KMS-11 (cell line): Measurements from ENCODE around the gene MACROD2.

ENCODE experiments used
- H2AFZ ChIP-seq: fragments of 200-600 bp; sonication (generic); 2 replicates; pipeline ENCODE4 v1.6.1; 2016; ENCODE audit warnings: antibody characterized with exemption, mixed run types, low read depth
- H3K27ac ChIP-seq: fragments of 200-600 bp; sonication (generic); 2 replicates; pipeline ENCODE4 v1.6.1; 2016; ENCODE audit warnings: mild to moderate bottlenecking, mixed run types
- H3K27me3 ChIP-seq: fragments of 200-600 bp; sonication (generic); 2 replicates; pipeline ENCODE4 v1.6.1; 2017; ENCODE audit warnings: mild to moderate bottlenecking, low read depth, mixed run types, moderate library complexity; ENCODE audit not compliant: insufficient read depth
- H3K36me3 ChIP-seq: fragments of 200-600 bp; sonication (generic); 2 replicates; pipeline ENCODE4 v1.6.1; 2017; ENCODE audit warnings: mild to moderate bottlenecking, mixed run types; ENCODE audit not compliant: insufficient read depth
- H3K4me1 ChIP-seq: fragments of 200-600 bp; sonication (generic); 2 replicates; pipeline ENCODE4 v1.6.1; 2016; ENCODE audit warnings: mild to moderate bottlenecking, low read depth, mixed run types; ENCODE audit not compliant: poor library complexity, severe bottlenecking
- H3K4me2 ChIP-seq: fragments of 200-600 bp; sonication (generic); 2 replicates; pipeline ENCODE4 v1.7.0; 2016; ENCODE audit warnings: mild to moderate bottlenecking, mixed run types
- H3K4me3 ChIP-seq: fragments of 200-600 bp; sonication (generic); IDR thresholded peaks from 2 replicates; pipeline ENCODE4 v1.6.1; 2017; ENCODE audit warnings: low read depth, low read length, mixed read lengths; ENCODE audit not compliant: insufficient read depth
- H3K79me2 ChIP-seq: fragments of 200-600 bp; sonication (generic); 2 replicates; pipeline ENCODE4 v1.6.1; 2016; ENCODE audit warnings: low read depth, mixed run types; ENCODE audit not compliant: insufficient read depth
- H3K9ac ChIP-seq: fragments of 200-600 bp; sonication (generic); 2 replicates; pipeline ENCODE4 v1.6.1; 2016; ENCODE audit warnings: mild to moderate bottlenecking, mixed run types
- H4K20me1 ChIP-seq: fragments of 200-600 bp; sonication (generic); 2 replicates; pipeline ENCODE4 v1.6.1; 2016; ENCODE audit warnings: mild to moderate bottlenecking, mixed run types; ENCODE audit not compliant: insufficient read depth
- TF ChIP-seq, protein P1 (sequence below): fragments of 200-600 bp; sonication (generic); conservative IDR thresholded peaks from 2 replicates; pipeline ENCODE4 v1.6.1; 2017; ENCODE audit warnings: low read depth, mild to moderate bottlenecking, antibody characterized with exemption, low read length, moderate library complexity, mixed read lengths

MACROD2 gene

DNA sequence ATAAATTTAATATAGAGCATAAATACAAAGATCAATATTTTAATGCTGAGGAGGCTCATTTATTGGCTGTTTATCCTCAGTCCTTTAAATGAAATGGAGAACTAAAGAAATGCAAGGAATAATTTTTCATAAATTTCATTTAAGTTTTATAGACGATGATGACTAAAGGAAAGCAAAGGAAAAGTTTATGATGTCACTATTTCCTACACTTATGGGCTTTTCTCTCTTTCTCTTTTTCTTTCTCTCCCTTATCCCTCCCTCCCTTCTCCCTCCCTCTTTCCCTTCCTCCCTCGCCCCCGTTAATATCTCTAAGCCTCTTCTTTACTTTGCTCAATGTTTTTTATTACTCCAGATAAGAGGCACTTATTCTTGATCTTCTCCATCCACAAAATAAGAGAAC is 1231.8 kb downstream of the MACROD2 start:
- H3K79me2 ChIP-seq, result no peaks in the 10 kb centered on the region
- no peaks in the 10 kb centered on the region for H4K20me1 ChIP-seq
- no peak overlapping the region for H3K9ac ChIP-seq
- no peak overlapping the region for H3K4me2 ChIP-seq
- H3K4me3 ChIP-seq, result no peak overlapping the region
- TF ChIP-seq, protein P1, sequence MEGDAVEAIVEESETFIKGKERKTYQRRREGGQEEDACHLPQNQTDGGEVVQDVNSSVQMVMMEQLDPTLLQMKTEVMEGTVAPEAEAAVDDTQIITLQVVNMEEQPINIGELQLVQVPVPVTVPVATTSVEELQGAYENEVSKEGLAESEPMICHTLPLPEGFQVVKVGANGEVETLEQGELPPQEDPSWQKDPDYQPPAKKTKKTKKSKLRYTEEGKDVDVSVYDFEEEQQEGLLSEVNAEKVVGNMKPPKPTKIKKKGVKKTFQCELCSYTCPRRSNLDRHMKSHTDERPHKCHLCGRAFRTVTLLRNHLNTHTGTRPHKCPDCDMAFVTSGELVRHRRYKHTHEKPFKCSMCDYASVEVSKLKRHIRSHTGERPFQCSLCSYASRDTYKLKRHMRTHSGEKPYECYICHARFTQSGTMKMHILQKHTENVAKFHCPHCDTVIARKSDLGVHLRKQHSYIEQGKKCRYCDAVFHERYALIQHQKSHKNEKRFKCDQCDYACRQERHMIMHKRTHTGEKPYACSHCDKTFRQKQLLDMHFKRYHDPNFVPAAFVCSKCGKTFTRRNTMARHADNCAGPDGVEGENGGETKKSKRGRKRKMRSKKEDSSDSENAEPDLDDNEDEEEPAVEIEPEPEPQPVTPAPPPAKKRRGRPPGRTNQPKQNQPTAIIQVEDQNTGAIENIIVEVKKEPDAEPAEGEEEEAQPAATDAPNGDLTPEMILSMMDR, result no peak
- no peak overlapping the region for H2AFZ ChIP-seq
- H3K27ac ChIP-seq, result no peak overlapping the region
- no peaks in the 10 kb centered on the region for H3K36me3 ChIP-seq
- no peaks in the 10 kb centered on the region for H3K4me1 ChIP-seq
- H3K27me3 ChIP-seq, result no peaks in the 10 kb centered on the region

DNA sequence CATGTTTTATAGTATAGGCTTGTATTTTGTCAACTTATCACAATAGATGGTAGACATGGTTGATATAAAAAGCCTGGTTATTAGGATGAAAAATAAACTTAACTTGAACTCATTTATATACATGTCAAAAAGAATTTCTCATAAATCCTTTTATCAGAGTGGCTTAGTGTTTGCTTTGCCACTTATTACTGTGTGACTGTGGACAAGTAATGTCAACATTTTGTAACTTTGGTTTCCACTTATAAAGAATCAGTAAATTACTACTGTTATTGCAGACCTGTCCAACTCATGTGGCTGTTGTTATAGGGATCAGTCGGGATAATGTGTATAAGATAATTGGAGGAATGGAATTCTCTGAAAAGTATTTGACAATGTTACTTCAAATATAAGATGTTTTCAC is 1236.9 kb downstream of the MACROD2 start:
- TF ChIP-seq, protein P1, result no peak
- H3K4me3 ChIP-seq, result no peak overlapping the region
- H2AFZ ChIP-seq, result no peak overlapping the region
- no peaks in the 10 kb centered on the region for H3K27me3 ChIP-seq
- H3K4me1 ChIP-seq, result no peaks in the 10 kb centered on the region
- H3K27ac ChIP-seq, result no peak overlapping the region
- H3K4me2 ChIP-seq, result no peak overlapping the region
- H4K20me1 ChIP-seq, result no peaks in the 10 kb centered on the region
- no peak overlapping the region for H3K9ac ChIP-seq
- no peaks in the 10 kb centered on the region for H3K36me3 ChIP-seq
- no peaks in the 10 kb centered on the region for H3K79me2 ChIP-seq

DNA sequence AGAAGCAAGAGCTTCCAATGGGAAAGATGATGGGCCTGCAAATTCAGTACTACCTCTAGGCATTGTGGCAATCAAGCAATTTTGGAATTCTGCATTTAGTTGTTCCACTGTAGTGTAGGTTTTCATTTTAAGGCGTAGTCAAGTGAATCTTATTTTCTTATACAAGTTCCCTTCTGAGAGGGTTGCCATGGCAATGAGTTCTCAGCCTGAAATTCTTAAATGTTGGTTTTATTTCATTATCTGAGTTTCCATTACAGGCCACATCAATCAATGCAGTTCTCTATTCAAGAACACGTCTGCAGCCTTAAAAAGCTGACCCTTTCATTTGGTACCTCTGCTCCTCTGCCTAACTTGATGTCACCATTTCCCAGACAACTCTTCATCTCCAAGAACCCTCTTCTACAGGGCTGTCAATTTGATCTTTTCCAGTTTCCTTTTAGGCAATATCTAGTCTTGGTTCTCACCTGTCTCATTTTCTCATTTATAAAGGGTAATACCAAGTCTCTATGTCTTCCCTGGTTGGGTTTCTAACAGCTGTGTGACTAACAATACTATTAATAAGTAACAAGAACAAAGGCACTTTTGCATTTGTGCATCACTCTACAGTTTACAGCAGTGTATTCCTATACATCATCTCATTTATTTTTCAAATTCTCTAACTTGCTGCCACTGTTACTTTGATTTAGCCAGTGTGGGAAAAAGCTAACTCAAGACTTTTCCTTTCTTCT is 1240.3 kb downstream of the MACROD2 start:
- Histone ChIP-seq H3K4me2 (no peak overlapping the region), H3K4me1 (no peaks in the 10 kb centered on the region)
- TF ChIP-seq, protein P1, result no peak

DNA sequence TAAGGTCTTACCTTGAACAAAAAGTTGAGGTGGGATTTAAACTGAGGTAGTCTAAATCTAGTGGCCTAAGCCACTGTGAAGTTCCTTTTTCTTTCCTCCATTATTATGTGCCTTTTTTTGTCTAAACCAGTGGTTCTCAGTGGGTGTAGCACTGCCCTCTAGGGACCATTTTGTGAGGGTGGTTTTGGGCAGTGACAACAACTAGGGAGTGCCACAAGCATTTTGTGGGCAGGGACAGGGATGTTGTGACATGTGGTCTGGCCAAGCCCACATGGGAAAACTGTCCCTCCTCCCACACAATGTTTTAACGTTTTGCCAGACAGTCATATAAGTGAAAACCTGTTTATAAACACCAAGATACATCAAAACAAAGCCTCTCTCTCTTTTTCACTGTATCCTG is 1241.5 kb downstream of the MACROD2 start:
- Histone ChIP-seq H2AFZ (no peak overlapping the region), H4K20me1 (no peaks in the 10 kb centered on the region), H3K36me3 (no peaks in the 10 kb centered on the region), H3K79me2 (no peaks in the 10 kb centered on the region), H3K4me3 (no peak overlapping the region), H3K27ac (no peak overlapping the region), H3K4me1 (no peaks in the 10 kb centered on the region), H3K27me3 (no peaks in the 10 kb centered on the region), H3K4me2 (no peak overlapping the region), H3K9ac (no peak overlapping the region)
- TF ChIP-seq, protein P1, result peak; percentile 46

More for the DNA sequence above, 1240.3 kb downstream of the MACROD2 start:
- Histone ChIP-seq H3K27me3 (no peaks in the 10 kb centered on the region), H2AFZ (no peak overlapping the region), H3K79me2 (no peaks in the 10 kb centered on the region), H3K27ac (no peak overlapping the region), H3K36me3 (no peaks in the 10 kb centered on the region), H4K20me1 (no peaks in the 10 kb centered on the region), H3K4me3 (no peak overlapping the region), H3K9ac (no peak overlapping the region)
